Stimulated activated CD8-positive, alpha-beta memory T cell treated with anti-CD3 and anti-CD28 coated beads, Interleukin-12 subunit alpha, Interleukin-12 subunit beta, amount 100 ng/mL, for 24 hours (primary cell): Measurements from ENCODE around the gene TNFRSF14.

ENCODE experiments used
- DNase-seq: peaks from one replicate; pipeline ENCODE4 v3.0.0-alpha.2; 2020; ENCODE audit errors: extremely low read depth

TNFRSF14 gene

DNA sequence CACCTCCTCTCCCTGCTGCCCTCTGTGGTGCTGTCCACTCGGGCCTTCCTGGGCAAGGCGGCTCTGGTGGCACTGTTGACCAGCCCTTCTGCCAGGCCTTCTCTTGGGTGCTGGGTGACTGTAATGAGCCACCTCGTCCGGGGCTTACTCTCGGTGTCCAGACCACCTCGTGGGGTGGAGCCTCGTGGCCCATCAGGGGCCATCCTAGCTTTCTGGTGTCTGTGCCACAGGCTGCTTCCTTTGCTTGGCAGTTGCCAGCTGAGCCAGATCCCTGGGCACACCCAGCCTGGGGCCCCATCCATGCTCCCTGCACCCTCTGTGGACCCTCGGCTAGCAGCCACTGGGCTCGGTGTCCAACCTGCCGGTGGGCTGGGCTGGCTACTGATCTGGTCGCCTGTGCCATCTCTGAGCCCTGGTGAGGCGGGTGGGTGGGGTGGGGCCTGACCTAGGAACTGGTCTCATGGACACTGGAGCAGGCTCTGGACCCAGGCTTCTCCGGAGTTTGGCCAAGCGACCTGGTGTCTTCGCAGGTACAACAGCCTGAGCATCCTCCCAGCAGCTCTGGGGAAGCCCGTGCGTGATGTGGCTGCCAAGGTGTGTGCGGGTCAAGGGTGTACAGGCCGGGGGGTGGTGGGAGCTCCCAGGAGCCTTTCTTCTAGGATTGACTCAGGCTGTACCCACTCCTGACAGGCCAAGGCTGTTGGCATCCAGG, 31.8 kb downstream of the TNFRSF14 start:
- no peak for DNase-seq

DNA sequence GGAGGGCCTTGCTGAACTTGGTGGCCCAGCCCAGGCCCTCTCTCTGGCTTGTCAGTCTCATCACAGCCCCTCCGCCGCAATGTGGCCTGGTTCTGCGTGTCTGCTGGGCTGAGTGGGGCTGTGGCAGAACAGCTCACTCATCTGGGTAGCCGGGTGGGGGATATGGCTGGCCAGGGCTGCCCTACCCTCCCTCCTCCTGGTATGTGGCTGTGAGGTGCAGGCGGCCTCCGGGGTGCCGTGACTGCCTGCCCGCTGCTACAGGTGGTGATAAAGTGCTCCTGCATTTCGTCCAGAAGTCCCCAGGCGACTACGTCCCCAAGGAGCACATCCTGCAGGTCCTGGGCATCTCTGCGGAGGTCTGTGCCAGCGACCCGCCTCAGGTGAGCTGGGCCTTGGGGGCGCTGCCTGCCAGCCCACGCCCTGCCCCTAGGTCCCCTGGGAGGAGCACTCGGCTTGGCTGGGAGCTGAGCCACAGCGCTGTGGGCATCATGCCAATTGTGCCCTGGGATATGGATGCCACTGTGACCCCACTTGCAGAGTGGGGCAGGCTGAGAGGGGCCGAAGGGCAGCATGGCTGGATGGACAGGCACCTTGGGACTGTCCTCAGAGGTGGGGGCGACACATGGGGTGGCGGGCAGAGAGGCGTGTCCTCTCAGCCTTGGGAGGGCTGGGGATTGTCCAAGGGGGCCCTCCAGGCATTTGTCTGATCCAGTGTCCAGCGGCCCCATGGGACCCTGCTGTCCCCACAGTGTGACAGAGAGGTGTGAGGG, 32.7 kb downstream of the TNFRSF14 start:
- DNase-seq, result no peak

GRCh38 chr1:2589431-2590232, 33.5 kb downstream of the TNFRSF14 start:
- DNase-seq, result no peak

DNA sequence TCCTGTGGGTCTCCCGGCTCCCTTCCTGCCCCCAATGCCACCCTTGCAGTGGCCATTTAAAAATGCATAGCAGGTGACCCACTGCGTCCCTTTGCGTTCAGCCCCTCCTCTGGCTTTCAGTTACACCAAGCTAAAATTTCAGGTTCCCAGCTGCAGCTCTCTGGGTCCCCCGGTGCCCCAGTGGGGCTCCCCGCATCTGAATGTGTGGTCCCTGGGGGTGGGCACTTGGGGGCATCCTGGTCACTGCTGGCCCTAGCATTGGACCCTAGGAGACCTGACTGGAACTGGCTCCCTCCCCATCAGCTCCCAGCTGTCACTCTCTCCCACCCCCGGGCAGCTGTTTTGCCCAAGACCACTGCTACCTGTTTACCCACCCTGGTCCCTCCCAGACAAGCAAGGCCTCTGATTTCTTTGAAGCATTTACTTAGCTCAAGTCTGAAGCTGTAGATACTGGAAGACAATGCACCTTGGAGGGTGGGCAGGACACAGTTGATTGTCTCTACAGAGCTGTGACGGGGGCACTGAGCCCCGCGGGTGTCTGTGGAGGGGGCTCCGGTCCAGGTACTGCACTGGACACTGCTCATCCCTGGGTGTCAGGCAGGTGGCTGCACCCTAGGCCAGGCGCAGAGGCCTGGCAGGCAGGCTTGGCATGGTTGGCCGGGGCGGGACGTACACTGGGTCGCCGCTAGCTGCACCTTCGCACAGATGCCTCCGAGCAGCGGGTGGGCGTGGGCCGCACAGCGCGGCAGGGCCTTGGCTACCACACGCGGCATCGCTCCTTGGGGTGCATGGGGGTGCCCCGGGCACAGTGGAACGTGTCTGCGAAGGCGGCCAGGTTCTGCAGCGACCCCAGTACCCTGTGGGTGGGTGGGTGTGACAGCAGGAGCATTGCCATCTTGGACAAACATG, 34.3 kb downstream of the TNFRSF14 start:
- DNase-seq, result no peak

DNA sequence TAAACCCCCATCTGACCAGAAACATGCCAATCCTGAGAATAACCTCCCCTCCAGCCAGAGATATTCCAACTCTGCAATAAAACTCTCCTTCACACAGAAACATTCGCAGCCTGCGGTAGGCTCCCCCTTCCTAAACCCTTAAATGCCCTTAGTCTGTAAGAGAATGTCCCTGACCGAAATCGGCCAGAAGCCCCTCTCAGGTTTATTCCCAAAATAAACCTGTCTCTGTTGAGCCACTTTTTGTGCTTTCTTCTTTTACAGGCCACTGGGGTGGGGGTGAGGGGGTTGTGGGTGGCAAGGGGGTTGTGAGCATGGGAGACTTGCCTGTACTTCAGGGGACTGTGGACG, 35.0 kb downstream of the TNFRSF14 start:
- no peak for DNase-seq

GRCh38 chr1:2591581-2592261, 35.5 kb downstream of the TNFRSF14 start:
- no peak for DNase-seq

DNA sequence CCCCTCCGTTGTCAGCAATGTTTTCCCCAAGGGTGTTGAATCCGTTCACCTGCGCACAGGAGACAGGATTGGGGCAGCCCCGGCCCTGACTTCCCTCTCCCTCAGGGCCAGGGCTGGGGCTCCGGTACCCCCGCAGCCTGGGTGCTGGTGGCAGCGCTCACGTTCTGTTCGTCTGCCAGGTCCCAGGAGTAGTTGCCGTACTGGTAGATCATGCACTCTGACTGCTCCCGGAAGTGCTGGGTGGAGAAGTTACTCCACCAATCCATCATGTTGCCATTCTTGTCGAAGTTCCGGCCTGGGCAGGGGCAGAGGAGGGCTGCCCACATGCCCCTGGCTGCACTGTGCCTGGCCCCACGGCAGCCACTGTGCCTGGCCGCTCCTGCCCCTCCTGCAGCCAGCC, 36.5 kb downstream of the TNFRSF14 start:
- DNase-seq, result no peak

DNA sequence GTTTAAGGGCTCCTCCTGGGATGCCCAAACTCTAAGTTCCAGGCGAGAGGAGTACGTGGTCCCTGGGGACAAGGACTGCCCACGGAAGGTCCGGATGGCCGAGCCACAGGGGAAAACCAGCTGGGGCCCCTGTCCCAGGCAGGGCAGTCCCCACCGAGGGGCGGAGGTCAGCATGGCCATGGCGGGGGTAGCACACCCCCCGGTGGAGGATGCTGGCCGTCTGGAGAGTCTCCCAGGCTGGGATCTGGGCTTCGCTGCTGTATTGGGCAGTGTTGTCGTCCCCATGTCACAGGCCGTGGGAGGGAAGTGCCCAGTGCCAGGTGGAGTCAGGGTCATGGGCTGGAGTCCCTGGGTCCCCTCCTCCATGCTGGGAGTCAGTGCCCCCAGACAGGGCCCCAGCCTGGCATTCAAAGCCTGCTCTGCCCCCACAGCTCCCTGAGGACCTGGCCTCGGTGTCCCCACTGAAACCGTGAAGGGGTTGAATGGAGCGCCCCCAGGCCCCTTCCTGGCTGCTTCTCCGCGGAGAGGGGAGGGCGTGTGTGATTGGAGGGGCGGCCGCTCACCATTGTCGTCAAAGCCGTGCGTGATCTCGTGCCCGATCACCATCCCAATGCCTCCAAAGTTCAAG, 37.2 kb downstream of the TNFRSF14 start:
- no peak for DNase-seq

DNA sequence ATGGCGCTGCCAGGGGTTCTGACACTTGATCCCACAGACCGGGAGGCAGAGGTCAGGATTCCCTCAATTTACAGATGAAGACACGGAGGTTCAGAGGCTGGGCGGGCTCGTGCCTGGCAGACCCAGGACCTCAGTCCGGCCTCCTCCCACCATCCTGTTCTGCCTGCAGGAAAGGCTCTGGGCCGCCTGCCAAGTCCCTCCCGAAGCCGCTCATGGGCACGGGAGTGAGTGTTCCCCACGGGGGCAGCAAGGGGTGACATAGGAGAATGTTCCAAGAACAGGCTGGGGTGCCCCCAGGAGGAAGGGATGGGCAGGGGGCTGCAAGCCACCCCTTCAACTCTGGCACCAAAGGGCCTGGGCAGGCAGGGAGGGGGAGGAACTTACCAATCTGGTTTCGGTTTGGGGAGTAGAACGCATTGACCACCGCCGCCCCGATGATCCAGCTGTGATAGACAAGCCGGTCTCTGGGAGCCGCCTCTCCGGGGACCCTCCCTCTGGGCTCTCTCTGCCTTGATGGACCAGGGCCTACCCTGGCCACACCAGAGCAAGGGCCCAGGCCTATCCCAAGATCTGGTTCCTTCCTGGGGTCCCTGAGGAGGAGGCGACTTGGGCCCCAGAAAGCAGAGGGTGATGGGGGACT, 38.0 kb downstream of the TNFRSF14 start:
- DNase-seq, result no peak

GRCh38 chr1:2594641-2595131, 38.5 kb downstream of the TNFRSF14 start:
- DNase-seq, result no peak

DNA sequence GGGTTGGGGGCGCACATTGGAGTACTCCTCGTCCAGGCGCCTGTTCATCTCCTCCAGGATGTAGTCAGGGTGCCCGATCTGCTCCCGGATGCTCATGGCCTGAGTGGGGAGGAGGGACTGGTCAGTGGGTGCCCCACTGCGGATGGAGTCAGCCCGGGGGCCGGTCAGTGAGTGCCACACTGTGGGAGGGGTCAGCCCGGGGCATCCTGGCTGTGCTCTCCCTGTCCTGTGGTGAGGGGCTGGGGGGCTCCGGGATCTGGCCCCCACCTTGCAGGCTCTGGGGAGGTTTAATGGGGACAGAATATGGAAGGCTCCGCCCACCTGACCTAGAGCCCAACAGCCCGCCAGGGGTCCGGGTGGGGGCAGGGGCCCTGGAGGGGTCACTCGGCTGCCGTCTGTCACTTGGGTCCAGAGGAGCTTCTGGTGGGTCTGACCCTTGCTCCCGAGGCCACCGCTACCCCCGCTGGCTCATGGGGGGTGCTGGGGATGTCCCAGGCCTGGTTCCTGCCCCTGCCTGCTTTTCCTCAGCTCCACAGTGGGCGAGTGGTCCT, 39.2 kb downstream of the TNFRSF14 start:
- DNase-seq, result no peak

GRCh38 chr1:2595812-2596529, 39.8 kb downstream of the TNFRSF14 start:
- no peak for DNase-seq

GRCh38 chr1:2596530-2597333, 40.6 kb downstream of the TNFRSF14 start:
- no peak for DNase-seq

- DNase-seq, result no peak
Observed at GRCh38 chr1:2597441-2598328, 41.5 kb downstream of the TNFRSF14 start.

GRCh38 chr1:2598329-2598931, 42.3 kb downstream of the TNFRSF14 start:
- no peak for DNase-seq

DNA sequence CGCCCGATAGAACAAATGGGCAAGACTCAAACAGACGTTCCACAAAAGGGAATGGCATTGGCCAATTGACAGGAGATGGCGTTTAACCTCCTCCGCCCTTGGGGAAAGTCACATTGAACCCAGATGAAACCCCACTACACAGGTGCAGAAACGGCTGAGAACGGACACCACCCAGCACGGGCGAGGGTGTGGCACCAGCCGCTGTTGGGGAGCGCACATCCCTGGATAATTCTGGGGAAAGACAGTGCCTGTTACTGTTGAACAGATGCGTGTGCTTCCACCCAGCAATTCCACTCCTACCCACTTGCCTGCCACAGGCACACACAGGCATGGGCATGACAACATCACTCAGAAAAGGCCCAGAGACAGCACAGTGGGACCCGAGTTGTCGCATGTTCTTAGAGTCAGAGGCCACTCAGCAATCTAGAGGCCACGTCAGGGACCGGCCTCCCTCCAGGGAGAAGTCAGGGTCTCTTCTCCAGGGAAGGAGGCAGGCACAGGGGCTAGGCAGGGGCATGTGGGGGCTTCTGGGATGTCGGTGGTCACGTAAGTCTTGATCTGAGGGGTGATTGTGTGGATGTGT, 45.6 kb downstream of the TNFRSF14 start:
- no peak for DNase-seq
